Spinal cord (tissue), 10 donors: Measurements from ENCODE around the gene SPTB. TPM values are rescaled to one million over a fixed set of nuclear protein-coding genes. Genes with fewer than 3 reads are reported as not detected.

Source experiments
- DNase-seq, 6 donors: peaks; one replicate each; pipeline versions ENCODE4 v3.0.0 to v3.0.0-alpha.2; 2013 to 2015; ENCODE audit warnings: low spot score in 6 of 6, low read depth in 4 of 6
- H3K27ac ChIP-seq: one replicate; pipeline ENCODE4 v1.5.1; 2013; ENCODE audit warnings: low read depth, low read length, control low read depth
- H3K27me3 ChIP-seq: one replicate; pipeline ENCODE4 v1.6.1; 2013; ENCODE audit warnings: low read length; ENCODE audit not compliant: control insufficient read depth, insufficient read depth
- H3K36me3 ChIP-seq: one replicate; pipeline ENCODE4 v1.6.1; 2013; ENCODE audit warnings: low read length; ENCODE audit not compliant: control insufficient read depth, insufficient read depth
- H3K4me1 ChIP-seq: one replicate; pipeline ENCODE4 v1.6.1; 2013; ENCODE audit warnings: low read length; ENCODE audit not compliant: control insufficient read depth, insufficient read depth
- H3K4me3 ChIP-seq: one replicate; pipeline ENCODE4 v1.5.1; 2013; ENCODE audit warnings: low read depth, low read length, control low read depth
- H3K9me3 ChIP-seq: one replicate; pipeline ENCODE4 v1.6.1; 2013; ENCODE audit warnings: low read length; ENCODE audit not compliant: control insufficient read depth, insufficient read depth
- WGBS: methylation state at CpG from one replicate; pipeline ENCODE4 v1.1.5; 2013; ENCODE audit warnings: missing lambda C conversion rate; ENCODE audit not compliant: insufficient coverage; 5-methylcytosine and 5-hydroxymethylcytosine counted together
- polyA plus RNA-seq, 2 donors: library from polyadenylated mRNA; unstranded; fragments of 120-200 nt; gene quantifications; one replicate each; pipeline ENCODE4 v1.2.1, GENCODE V29; 2013; ENCODE audit not compliant: insufficient read length in 2 of 2
- total RNA-seq, 2 donors: library from RNA; depleted of rRNA in 1 of 2; stranded (reverse); fragments of 120-200 nt in 1 of 2; fragments of >200 nt in 1 of 2; gene quantifications; one replicate each; pipeline versions ENCODE4 v1.2.3 to v1.2.4, GENCODE V29; 2013 to 2014
- donor health status: healthy.

Gene SPTB
- total and polyA plus RNA-seq, 4 donors: 19.0 to 42.3 (median 35.2) TPM

DNA sequence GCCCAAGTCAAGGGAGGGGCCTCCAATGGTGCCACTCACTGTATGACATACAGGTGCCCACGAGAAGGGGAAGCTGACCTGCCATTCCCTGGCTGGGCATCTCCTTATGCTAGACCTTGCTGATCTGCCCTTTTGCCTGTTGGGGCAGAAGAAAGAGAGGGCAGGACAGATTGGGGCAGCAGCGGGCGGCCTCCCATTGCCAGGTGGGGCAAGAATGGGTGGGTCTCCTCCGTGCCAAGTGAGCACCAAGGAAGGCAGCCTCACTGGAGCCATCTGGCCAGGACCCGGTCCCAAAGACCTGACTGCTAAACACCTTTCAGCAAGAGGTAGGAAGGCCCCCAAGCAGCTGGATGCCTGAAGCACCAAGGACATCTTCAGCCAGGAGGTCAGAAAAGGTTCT lies 125.0 kb downstream of the SPTB start:
- DNase-seq: no peak
- Histone ChIP-seq H3K27ac (no peak overlapping the region), H3K36me3 (peaks cover 12% of the 10 kb centered on the region), H3K4me3 (no peak overlapping the region), H3K4me1 (peaks cover 27% of the 10 kb centered on the region), H3K27me3 (no peaks in the 10 kb centered on the region), H3K9me3 (no peaks in the 10 kb centered on the region)
- WGBS: 90% methylated on average over 5 of the region's 5 CpGs

DNA sequence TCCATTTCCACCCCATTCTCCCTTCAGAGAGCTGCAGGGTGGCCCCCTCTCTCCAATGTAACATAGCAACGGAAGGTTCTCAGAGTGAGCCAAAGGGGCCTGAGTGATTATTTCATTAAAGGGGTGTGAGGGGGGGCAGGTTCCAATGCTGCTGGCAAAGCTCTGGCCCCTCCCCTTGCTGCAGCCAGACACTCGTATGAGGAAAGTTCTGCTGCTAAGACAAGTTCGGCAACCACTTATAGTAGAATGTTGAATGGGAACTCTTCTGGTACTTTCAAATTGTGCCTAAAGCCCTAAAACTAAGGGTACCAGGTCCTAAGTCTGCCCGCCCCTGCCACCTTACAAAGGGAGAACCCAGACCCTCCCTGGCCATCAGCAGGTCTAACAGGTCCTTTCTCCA lies 125.7 kb downstream of the SPTB start:
- Histone ChIP-seq H3K9me3 (no peaks in the 10 kb centered on the region), H3K36me3 (peaks cover 15% of the 10 kb centered on the region), H3K27ac (no peak overlapping the region), H3K4me1 (peaks cover 23% of the 10 kb centered on the region), H3K4me3 (no peak overlapping the region), H3K27me3 (no peaks in the 10 kb centered on the region)
- DNase-seq: no peak
- WGBS: 100% methylated on average over 3 of the region's 4 CpGs

DNA sequence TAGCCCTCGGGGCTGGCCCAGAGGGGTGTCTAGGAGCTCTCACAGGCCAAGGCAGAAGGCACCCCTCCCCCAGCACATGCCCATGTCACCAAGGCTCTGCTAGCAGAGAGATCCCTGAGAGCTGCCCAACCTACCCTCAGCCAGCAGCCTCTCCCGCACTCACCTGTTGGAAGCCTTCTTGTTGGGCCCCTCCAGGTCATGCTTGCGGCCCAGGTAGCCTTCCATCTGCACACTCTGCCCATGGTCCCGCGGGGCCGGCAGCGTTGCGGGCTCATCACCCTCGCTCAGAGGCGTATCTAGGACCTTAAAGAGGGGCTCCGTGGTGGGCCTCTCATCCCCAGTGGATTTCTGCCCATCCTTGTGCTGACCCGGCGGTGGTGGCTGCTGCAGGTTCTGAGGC lies 126.3 kb downstream of the SPTB start:
- H3K9me3 ChIP-seq: no peaks in the 10 kb centered on the region
- H3K4me1 ChIP-seq: peaks cover 18% of the 10 kb centered on the region
- 97% methylated on average over 13 of the region's 13 CpGs for WGBS
- H3K4me3 ChIP-seq: no peak overlapping the region
- H3K27ac ChIP-seq: no peak overlapping the region
- no peaks in the 10 kb centered on the region for H3K27me3 ChIP-seq
- peaks cover 22% of the 10 kb centered on the region for H3K36me3 ChIP-seq
- no peak for DNase-seq

- Histone ChIP-seq H3K4me3 (no peak overlapping the region), H3K27me3 (no peaks in the 10 kb centered on the region), H3K36me3 (peaks cover 26% of the 10 kb centered on the region), H3K27ac (no peak overlapping the region), H3K4me1 (peaks cover 13% of the 10 kb centered on the region), H3K9me3 (no peaks in the 10 kb centered on the region)
- WGBS: 100% methylated on average over 3 of the region's 6 CpGs
- DNase-seq: no peak
These were observed 126.8 kb downstream of the SPTB start for GRCh38 chr14:64752909-64753308.

DNA sequence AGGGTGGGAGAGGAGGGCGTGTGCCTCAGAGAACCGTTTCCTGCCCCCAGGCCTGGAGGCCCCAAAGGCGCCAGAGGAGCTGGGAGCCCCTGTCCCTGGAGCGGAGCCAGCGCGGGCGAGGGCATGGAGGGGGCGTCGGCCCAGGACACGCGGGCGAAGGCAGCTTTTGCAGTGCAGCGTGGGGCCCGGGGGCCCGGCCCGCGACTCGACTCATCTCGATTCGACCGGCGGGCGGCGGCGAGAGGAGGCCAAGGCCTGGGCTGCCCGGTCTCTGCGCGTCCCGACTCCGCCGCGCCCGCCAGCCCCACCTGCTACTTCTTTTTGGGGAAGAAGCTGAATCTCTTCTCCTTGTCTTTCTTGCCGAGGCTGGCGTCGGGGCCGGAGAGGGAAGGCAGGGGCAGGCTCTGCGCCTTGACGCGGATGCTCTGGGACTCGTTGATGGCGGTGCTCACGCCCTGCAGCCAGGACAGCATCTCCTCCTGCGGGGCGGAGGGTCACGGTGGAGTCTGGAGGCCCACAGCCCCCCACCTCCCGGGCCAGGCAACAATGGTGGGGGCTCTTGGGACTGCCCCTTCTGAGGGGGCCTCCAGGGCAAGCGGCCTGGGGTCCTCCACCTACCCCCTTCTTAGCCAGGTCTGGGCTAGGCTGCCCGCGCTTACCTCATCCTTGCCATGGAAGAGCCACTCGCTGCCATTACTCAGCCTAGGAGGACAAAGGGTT lies 130.6 kb downstream of the SPTB start:
- no peak for DNase-seq
- Histone ChIP-seq H3K4me1 (peaks cover 21% of the 10 kb centered on the region), H3K36me3 (peaks cover 55% of the 10 kb centered on the region), H3K27ac (no peak overlapping the region), H3K4me3 (no peak overlapping the region), H3K27me3 (no peaks in the 10 kb centered on the region), H3K9me3 (no peaks in the 10 kb centered on the region)
- WGBS: 94% methylated on average over 37 of the region's 51 CpGs

- Histone ChIP-seq H3K9me3 (no peaks in the 10 kb centered on the region), H3K27me3 (no peaks in the 10 kb centered on the region), H3K4me1 (peaks cover 21% of the 10 kb centered on the region), H3K27ac (no peak overlapping the region), H3K36me3 (peaks cover 60% of the 10 kb centered on the region), H3K4me3 (no peak overlapping the region)
- no peak for DNase-seq
- 82% methylated on average over 3 of the region's 6 CpGs for WGBS
These were observed 131.2 kb downstream of the SPTB start for GRCh38 chr14:64748521-64748920.

DNA sequence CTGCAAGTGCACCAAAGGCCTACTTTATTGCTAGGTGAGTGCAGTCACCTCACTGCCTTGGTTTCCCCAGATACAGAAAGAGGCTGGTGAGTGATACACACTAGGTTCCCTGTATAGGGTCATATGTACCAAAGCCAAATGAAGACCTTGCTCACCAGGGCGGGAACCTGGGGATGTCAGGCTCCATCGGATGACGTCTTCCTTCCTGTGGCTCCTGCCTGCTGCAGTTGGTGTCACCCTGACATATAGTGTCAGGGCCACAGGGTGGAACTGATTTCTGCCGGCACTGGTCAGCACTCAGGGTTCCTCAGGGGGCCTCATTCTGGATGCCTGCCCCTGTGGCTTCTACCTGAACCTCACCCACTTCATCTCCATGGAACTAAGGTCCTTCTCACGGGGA lies 132.4 kb downstream of the SPTB start:
- 97% methylated on average over 4 of the region's 5 CpGs for WGBS
- DNase-seq: no peak
- peaks cover 67% of the 10 kb centered on the region for H3K36me3 ChIP-seq
- H3K27me3 ChIP-seq: no peaks in the 10 kb centered on the region
- no peaks in the 10 kb centered on the region for H3K9me3 ChIP-seq
- H3K27ac ChIP-seq: peak overlapping the region; percentile 69
- H3K4me1 ChIP-seq: peaks cover 21% of the 10 kb centered on the region
- no peak overlapping the region for H3K4me3 ChIP-seq

GRCh38 chr14:64746298-64747250 lies 133.1 kb downstream of the SPTB start:
- Histone ChIP-seq H3K9me3 (no peaks in the 10 kb centered on the region), H3K27me3 (no peaks in the 10 kb centered on the region), H3K4me1 (peaks cover 21% of the 10 kb centered on the region), H3K36me3 (peaks cover 74% of the 10 kb centered on the region), H3K27ac (peak overlapping the region; percentile 69), H3K4me3 (no peak overlapping the region)
- WGBS: 72% methylated on average over 7 of the region's 12 CpGs
- peak in 1 of 6 donors; percentile 47 for DNase-seq

- Histone ChIP-seq H3K4me1 (peaks cover 21% of the 10 kb centered on the region), H3K4me3 (no peak overlapping the region), H3K36me3 (peaks cover 83% of the 10 kb centered on the region), H3K27ac (peak overlapping the region; percentile 69), H3K9me3 (no peaks in the 10 kb centered on the region), H3K27me3 (no peaks in the 10 kb centered on the region)
- WGBS: 79% methylated on average over 7 of the region's 8 CpGs
- peak in 1 of 6 donors; percentile 45 for DNase-seq
These were observed 134.1 kb downstream of the SPTB start for GRCh38 chr14:64745511-64746091.
